ENCODE results near the gene BBC3.

The BBC3 gene

GRCh38 chr19:47230054-47230920 is 712 bp downstream of the BBC3 start:
- DNase-seq: no peak

- DNase-seq: no peak
Observed at GRCh38 chr19:47229676-47230053, 1.3 kb downstream of the BBC3 start.

- no peak for DNase-seq
Observed at GRCh38 chr19:47228937-47229675, 1.9 kb downstream of the BBC3 start.

- peak in 1 of 2 experiments; percentile 38 for DNase-seq
Observed at GRCh38 chr19:47228168-47228936, 2.6 kb downstream of the BBC3 start.

- peak; percentile 63 to 64 for DNase-seq
Observed at GRCh38 chr19:47227352-47228167, 3.4 kb downstream of the BBC3 start.

- peak; percentile 51 to 79 for DNase-seq
Observed at GRCh38 chr19:47226426-47227351, 4.3 kb downstream of the BBC3 start.

GRCh38 chr19:47225746-47226425 is 5.1 kb downstream of the BBC3 start:
- DNase-seq: peak; percentile 65 to 85

GRCh38 chr19:47221890-47222289 is 9.1 kb downstream of the BBC3 start:
- no peak for DNase-seq

GRCh38 chr19:47221080-47221841 is 9.7 kb downstream of the BBC3 start:
- DNase-seq: no peak

GRCh38 chr19:47215581-47215980 is 15.4 kb downstream of the BBC3 start:
- DNase-seq: no peak

- DNase-seq: peak; percentile 48 to 56
Observed at GRCh38 chr19:47210689-47211316, 20.2 kb downstream of the BBC3 start.

- DNase-seq: no peak
Observed at GRCh38 chr19:47210180-47210490, 20.9 kb downstream of the BBC3 start.

GRCh38 chr19:47209319-47210179 is 21.4 kb downstream of the BBC3 start:
- DNase-seq: no peak

GRCh38 chr19:47203254-47203653 is 27.7 kb downstream of the BBC3 start:
- no peak for DNase-seq

- DNase-seq: no peak
Observed at GRCh38 chr19:47200530-47200929, 30.5 kb downstream of the BBC3 start.

- DNase-seq: no peak
Observed at GRCh38 chr19:47197141-47197540, 33.9 kb downstream of the BBC3 start.

GRCh38 chr19:47195434-47195833 is 35.6 kb downstream of the BBC3 start:
- DNase-seq: no peak

GRCh38 chr19:47190167-47190727 is 40.8 kb downstream of the BBC3 start:
- DNase-seq: peak; percentile 10 to 14

Data from SHP77 (cell line).